NCI-H82 treated with DMSO at 0.1 percent for 48 hours (cell line): ENCODE data around the gene AIMP1.
"Not testable (repeated sequence)": the region's sequence is repeated elsewhere in the genome, so short reads cannot be mapped to it uniquely, and the experiment has no call there.

Experiments used
- DNase-seq: peaks from one replicate; lab custom pipeline; 2025; ENCODE audit not compliant: unreplicated experiment; lab: John Stamatoyannopoulos, UW

Gene AIMP1

GRCh38 chr4:106347167-106347566 lies 30.8 kb downstream of the AIMP1 start:
- DNase-seq: no peak

GRCh38 chr4:106351016-106351415 lies 34.7 kb downstream of the AIMP1 start:
- no peak for DNase-seq

GRCh38 chr4:106353786-106354185 lies 37.4 kb downstream of the AIMP1 start:
- DNase-seq: no peak

- DNase-seq: no peak
Observed at GRCh38 chr4:106355193-106355592, 38.8 kb downstream of the AIMP1 start.

- DNase-seq: no peak
Observed at GRCh38 chr4:106358899-106359298, 42.5 kb downstream of the AIMP1 start.

- DNase-seq: no peak
Observed at GRCh38 chr4:106362086-106362825, 45.9 kb downstream of the AIMP1 start.

- no peak for DNase-seq
Observed at GRCh38 chr4:106364282-106364681, 47.9 kb downstream of the AIMP1 start.

GRCh38 chr4:106365613-106366012 lies 49.3 kb downstream of the AIMP1 start:
- DNase-seq: no peak

- DNase-seq: no peak
Observed at GRCh38 chr4:106366026-106366425, 49.7 kb downstream of the AIMP1 start.

- no peak for DNase-seq
Observed at GRCh38 chr4:106367072-106367471, 50.7 kb downstream of the AIMP1 start.

- no peak for DNase-seq
Observed at GRCh38 chr4:106368678-106369077, 52.3 kb downstream of the AIMP1 start, which contains the start of gene GIMD1. Gene GIMD1, minus strand, starts transcription at chr4:106368778. Its CDS starts 1,343 bp downstream, at chr4:106367435.

GRCh38 chr4:106369456-106370060 lies 53.2 kb downstream of the AIMP1 start:
- peak; percentile 19 for DNase-seq

GRCh38 chr4:106370214-106370613 lies 53.9 kb downstream of the AIMP1 start:
- DNase-seq: no peak

GRCh38 chr4:106371161-106371560 lies 54.8 kb downstream of the AIMP1 start:
- peak; percentile 7 for DNase-seq

GRCh38 chr4:106373026-106373425 lies 56.7 kb downstream of the AIMP1 start:
- no peak for DNase-seq

GRCh38 chr4:106380179-106380578 lies 63.8 kb downstream of the AIMP1 start:
- no peak for DNase-seq

- DNase-seq: no peak
Observed at GRCh38 chr4:106384878-106385277, 68.5 kb downstream of the AIMP1 start.

- no peak for DNase-seq
Observed at GRCh38 chr4:106385853-106386393, 69.6 kb downstream of the AIMP1 start.

GRCh38 chr4:106395582-106395981 lies 79.2 kb downstream of the AIMP1 start:
- DNase-seq: no peak

GRCh38 chr4:106398898-106399297 lies 82.5 kb downstream of the AIMP1 start:
- DNase-seq: not testable (repeated sequence)
